Measurements from ENCODE around the gene FAM89A.
"Not testable (repeated sequence)": the region's sequence is repeated elsewhere in the genome, so short reads cannot be mapped to it uniquely, and the experiment has no call there.

Gene FAM89A

GRCh38 chr1:230985711-230986110, 54.3 kb downstream of the FAM89A start:
- DNase-seq, result no peak

DNA sequence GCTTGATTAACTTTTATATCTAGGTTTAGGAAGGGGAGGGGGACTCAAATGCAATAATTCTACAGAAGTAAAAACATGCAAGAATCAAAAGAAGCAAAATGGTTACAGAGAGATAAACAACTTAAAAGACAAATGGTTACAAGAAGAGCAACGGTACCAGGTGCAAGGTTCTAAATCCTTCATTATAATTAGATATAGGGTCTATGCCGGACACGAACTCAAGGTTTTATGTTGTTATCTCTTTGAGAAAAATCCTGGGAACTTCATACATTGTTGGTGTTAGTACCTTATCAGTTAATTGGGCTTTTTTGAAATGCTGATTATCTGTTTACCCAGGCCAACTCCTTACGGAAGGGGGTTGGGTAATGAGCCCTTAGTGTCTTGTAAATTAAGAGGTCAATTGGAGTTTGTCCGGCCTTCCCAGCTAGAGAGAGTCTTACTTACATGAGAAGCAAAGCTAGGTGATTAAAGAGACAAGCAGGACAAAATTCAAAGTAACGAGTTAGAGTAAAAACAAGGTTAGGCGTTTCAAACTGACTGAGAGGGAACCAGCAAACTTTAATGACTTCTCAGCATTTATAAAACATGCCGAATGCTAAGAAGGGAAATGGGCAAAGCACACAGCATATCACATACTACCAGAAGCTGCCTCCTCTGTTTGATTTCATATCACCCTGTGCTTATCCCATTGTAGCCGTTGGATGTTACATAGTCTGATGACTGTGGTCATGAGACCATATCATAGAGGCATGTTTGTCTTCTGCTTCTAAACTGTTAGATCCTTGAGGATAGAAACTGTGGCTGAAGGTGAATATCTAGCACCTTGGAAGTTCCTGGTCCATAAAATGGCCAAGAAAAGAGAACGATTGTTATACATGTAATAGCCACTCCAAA, 55.2 kb downstream of the FAM89A start:
- not testable (repeated sequence) for DNase-seq

DNA sequence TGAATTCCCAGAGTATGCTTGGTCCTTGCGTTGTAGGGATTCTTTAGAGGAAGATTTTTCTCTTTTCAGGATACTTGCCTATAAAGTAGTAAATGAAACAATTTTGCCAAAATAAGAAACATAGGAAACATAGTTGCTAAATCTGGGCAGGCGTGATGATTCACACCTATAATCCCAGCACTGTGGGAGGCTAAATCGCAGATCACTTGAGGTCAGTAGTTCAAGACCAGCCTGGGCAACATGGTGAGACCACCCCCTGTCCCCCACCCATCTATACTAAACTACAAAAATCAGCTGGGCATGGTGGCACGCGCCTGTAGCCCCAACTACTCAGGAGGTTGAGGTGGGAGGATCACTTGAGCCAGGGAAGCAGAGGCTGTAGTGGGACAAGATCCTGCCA, 56.2 kb downstream of the FAM89A start:
- DNase-seq, result no peak

DNA sequence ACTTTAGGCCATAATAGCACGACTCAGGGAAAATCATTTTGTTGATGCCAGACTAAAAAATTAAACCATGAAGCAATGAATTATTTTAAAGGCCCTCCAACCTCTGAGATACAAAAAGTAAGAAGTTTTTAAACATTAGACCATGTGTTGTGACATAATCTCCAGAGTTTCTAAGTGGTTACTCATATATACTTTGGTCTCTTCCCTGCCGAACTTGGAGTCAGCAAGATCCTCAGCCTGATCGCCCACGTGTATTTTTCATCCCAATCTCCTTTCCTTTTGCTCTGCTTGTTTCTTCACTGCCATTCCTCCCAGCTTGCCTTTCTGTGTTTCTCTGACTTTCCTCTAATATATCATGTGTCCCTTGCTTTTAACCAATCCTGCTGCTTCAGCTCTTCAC, 57.4 kb downstream of the FAM89A start:
- no peak for DNase-seq

GRCh38 chr1:230979952-230980351, 60.1 kb downstream of the FAM89A start:
- DNase-seq, result no peak

GRCh38 chr1:230979389-230979716, 60.7 kb downstream of the FAM89A start:
- DNase-seq, result no peak

GRCh38 chr1:230978491-230979388, 61.3 kb downstream of the FAM89A start, which contains the start of the genes ARV1 and TTC13:
ARV1 (plus strand) TSS chr1:230979094; CDS start chr1:230979106, 12 bp downstream.
TTC13 (minus strand) TSS chr1:230978861; CDS start chr1:230978830, 31 bp downstream.
- DNase-seq, result peak; percentile 99

DNA sequence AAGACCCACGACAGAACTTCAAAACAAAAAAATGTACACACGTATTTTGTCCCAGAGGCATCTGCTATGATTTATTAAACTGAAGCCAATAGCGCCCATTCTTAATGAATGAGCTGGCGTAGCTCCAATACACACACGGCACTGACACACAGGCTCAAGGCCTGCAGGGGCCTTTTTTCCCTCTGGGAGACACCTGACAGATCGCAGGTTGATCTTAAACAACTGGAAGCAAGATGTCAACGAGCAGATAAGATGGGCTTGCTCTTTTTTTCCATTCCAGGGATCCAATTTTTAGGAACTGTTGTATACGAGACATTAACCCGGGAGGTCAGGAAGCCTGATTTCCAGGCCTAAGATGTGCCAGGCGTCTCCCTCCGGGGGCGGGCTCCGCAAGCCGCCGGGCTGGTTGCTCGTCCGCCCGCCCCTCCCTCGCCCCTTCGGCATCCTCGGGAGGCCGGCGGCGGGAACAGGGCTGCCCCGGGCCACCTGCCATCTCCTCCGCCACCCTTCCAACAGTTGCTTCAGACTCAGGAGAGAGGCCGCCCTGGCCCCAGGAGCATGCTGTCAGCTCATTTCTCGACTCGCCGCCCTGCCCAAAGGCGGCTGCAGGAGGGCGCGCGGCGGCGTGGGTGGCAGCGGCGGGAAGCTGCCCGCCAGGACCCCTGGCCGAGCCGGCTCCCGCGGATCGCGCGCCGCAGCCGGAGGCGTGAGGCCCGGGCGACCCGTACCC, 62.1 kb downstream of the FAM89A start:
- peak; percentile 21 for DNase-seq

DNA sequence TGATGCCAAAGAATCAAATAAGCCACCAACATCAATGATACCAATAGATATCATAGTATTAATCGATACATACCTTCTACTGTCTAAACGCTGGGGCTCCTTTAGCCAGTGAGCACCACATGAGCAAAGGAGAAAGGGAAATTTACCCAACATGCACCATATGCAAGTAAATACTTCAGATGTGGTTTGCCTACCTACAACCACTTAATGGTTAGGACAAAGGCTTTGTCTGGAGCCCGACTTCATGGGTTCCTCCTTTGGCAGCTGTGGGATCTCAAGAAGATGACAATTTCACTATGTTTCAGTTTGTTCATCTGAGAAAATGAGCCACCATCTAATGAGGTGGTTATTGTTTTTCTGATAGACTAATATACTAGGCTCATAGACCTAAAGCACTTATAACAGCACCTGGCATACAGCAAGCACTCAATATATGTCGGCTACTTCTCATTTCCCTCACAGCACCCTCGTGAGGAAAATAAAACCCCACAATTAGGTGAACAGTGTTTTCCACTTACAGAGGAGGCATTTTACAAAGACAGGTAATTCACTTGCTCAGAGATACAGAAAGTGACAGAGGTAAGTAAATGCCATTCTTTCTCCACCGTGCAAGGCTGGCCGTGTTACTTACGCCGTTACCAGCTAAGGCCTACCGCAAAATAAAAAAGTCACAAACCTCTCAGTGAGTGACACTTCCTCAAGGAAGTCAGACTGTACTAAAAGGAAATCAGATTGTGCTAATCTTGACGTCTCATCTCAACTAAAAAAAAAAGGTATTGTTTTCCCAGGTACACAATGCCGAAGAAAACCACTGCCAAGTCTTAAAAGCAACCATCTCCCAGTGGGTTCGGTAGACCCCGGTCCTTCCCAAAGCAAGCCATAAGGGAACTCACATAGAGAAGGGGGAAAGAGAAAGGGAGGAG, 63.0 kb downstream of the FAM89A start:
- DNase-seq, result peak; percentile 48

DNA sequence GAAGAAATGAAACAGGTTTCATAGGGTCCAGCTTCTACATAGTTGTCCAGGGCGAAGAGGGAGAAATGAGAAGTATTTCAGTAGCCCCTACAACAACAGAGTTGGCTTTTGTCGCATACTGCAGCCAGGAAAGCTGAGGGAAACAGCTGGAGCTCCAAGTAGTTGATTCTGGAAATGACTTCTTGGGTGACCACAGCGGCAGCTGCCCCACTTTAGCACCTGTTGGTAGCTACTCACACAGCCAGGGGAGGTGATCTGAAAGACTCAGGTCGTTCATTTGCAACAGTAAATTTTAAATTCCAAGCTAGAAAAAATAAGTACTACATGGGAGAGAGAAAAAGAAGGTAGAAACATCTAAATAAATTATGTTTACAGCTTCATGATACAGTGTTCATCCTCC, 63.7 kb downstream of the FAM89A start:
- no peak for DNase-seq

DNA sequence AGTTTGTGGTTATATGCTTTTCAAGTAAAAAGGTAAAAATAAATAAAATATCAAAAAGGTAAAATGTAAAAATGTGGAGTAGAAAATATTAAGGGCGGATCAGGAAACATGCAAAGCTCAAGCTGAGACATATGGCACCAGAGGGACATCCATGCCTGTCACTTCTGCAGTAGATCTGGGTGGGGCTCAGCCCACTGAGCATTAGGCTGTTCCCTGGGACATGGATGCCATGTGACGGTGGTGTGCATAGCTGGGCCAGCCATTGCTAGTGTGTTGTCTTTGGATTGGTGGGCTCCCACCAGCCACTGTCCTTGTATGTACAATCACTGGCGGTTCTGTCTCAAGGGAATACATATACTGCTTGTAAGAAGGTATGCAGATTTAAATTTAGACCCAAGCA, 64.4 kb downstream of the FAM89A start:
- no peak for DNase-seq

DNA sequence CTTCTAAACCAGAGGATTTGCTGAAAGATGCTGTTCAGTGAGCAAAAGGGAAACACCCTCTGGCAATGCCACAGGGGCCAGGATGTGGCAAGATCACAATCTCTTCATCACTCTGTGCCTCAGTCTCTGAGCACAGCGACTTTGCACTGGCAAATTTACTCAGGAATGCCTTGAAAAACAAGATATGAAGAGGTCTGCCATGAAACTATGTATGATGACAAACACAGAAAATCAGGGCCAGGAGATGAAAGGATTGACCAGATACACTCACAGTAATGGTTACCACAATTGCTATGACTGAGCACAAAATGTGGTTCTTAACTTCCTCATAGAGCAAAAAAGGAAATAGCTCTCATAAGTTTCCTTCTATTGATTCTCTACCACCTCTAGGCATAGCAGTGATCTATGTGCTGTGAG, 67.2 kb downstream of the FAM89A start:
- DNase-seq, result peak; percentile 74

GRCh38 chr1:230971771-230972170, 68.3 kb downstream of the FAM89A start:
- no peak for DNase-seq

GRCh38 chr1:230970432-230970831, 69.6 kb downstream of the FAM89A start:
- no peak for DNase-seq

All from CD4-positive, alpha-beta T cell treated with Interleukin-6 for 4 hours (primary cell).